Articular chondrocyte of knee joint (primary cell): ENCODE measurements around the gene GPR63. TPM values are rescaled to one million over a fixed set of nuclear protein-coding genes. Genes with fewer than 3 reads are reported as not detected.

ENCODE experiments used
- total RNA-seq: library from RNA; depleted of rRNA; stranded (reverse); fragments of >200 nt; gene quantifications from 2 replicates; pipeline ENCODE4 v1.2.3, GENCODE V29; 2012

The GPR63 gene, protein sequence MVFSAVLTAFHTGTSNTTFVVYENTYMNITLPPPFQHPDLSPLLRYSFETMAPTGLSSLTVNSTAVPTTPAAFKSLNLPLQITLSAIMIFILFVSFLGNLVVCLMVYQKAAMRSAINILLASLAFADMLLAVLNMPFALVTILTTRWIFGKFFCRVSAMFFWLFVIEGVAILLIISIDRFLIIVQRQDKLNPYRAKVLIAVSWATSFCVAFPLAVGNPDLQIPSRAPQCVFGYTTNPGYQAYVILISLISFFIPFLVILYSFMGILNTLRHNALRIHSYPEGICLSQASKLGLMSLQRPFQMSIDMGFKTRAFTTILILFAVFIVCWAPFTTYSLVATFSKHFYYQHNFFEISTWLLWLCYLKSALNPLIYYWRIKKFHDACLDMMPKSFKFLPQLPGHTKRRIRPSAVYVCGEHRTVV
- total RNA-seq = under 0.01 and 0.11 TPM in 2 replicates

DNA sequence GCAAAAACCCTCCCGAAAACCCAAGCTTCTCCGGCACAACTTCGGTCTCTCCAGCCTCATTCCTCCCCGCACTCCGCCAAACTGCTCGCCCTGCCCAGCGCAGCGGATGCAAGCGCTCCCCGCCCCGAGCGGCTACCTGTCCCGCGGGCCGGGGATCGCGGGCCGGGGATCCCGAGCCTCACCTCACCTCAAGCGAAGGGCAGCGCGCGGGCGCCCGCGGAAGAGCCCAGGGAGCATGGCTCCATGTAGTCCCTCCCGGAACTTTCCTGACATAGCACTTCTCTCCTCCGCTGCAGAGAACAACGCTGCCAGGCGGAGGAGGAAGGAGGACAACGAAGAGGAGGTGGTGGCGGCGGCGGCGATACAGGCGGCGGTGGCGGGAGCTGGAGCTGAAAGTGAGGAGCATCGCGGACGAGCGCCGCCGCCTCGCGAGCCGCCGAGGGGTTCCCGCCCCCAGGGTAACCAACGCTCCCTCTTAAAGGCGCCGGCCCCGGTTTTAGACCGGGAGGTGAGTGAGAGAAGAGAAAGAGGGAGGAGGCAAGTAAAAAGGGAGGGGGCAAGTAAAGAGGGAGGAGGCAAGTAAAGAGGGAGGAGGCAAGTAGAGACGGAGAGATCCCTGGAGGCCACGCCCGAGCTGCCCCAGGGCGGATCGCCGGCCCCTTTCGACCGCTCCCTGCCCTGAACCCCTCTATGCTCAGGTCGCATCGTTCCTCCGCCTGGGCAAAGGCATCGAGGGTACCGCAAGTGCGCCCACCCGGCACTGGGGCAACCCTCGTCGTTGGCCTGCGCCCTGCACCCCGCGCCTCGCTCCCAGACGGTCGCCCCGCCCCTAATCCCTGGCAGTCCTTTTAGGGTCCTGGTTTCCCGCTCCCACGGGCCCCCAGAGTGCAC, at the start of gene GPR63:
Gene GPR63, minus strand, starts transcription at position 397 of the 891 bp plus-strand sequence. CDS start 37,746 bp downstream, outside the sequence.

Other genes starting within 250 kb of the GPR63 start
- gene NDUFAF4, start 60.4 kb upstream of the GPR63 start, total RNA-seq = 11.4 and 14.4 TPM in 2 replicates
- gene KLHL32, start 87.3 kb upstream of the GPR63 start, total RNA-seq = not detected in 2 replicates